T-helper 1 cell treated with Interleukin-12 subunit alpha and Interleukin-12 subunit beta and Interleukin-4 antibody, amounts not matched to agents 30 ng/mL and 1 ng/mL, for 36 hours (primary cell): ENCODE results near the gene TADA2B. TPM values are rescaled to one million over a fixed set of nuclear protein-coding genes. Genes with fewer than 3 reads are reported as not detected.

Experiments
- intact Hi-C: fragments of 100-400 bp; cut with micrococcal nuclease; formaldehyde crosslinking; loops from one replicate; pipeline ENCODE4 v1.15.1; 2024
- total RNA-seq: library from RNA; stranded (reverse); gene quantifications from 2 replicates; pipeline ENCODE4 v1.2.3, GENCODE V29; 2022

TADA2B gene
- 29.7 and 34.2 TPM in 2 replicates for total RNA-seq

- intact Hi-C loops = loop anchor here (1.0 to 5.0 kb wide), 10 partner anchors 9 to 716 kb away; partner anchors contain the start of genes GRPEL1, KIAA0232, MRFAP1 and TBC1D14
Measured at GRCh38 chr4:7043284-7044136, at the start of gene TADA2B. Gene TADA2B, plus strand, starts transcription at chr4:7043372. Its CDS starts 208 bp downstream, at chr4:7043580.

- intact Hi-C loops = no loop called here
Measured at GRCh38 chr4:6996481-6996880, 46.7 kb upstream of the TADA2B start.

GRCh38 chr4:6999172-7000086, 43.7 kb upstream of the TADA2B start:
- intact Hi-C loops = loop anchor here (1.0 kb wide), 4 partner anchors 12 to 69 kb away; partner anchors contain the start of genes GRPEL1 and TADA2B

- intact Hi-C loops = no loop called here
Measured at GRCh38 chr4:7000421-7001176, 42.6 kb upstream of the TADA2B start.

GRCh38 chr4:7001271-7001670, 41.9 kb upstream of the TADA2B start:
- intact Hi-C loops = no loop called here

- intact Hi-C loops = no loop called here
Measured at GRCh38 chr4:7002336-7002735, 40.8 kb upstream of the TADA2B start.

DNA sequence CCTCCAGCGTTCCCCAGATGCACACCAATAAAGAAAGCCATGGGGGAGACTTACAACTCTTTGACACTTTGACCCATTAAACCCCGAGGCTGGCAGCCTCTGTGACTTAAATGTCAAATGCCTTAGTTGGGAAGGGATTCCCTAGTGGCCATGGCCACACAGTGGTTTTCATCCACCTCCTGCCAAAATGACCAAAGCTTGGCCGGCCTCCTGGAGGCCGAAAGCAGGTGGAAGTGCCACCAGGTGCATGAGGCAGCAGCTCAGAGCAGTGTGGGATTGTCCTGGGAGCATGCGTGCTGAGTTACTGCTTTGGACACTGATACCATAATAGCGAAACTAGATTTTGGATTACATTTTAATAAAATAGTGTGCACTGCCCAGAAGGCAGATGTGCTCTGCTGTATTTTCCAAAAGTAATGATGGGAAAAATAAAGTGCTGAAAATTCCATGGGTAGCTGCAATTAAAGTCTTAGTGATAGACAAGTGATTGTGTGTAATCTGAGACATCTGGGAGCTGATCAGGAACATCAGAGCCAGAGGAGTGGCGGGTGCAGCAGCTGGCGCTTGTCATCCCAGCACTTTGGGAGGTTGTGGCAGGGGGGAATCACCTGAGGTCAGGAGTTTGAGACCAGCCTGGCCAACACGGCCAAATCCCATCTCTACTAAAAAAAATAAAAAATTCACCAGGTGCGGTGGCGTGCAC, 39.8 kb upstream of the TADA2B start:
- intact Hi-C loops = no loop called here

GRCh38 chr4:7003879-7004240, 39.3 kb upstream of the TADA2B start:
- intact Hi-C loops = no loop called here

- intact Hi-C loops = no loop called here
Measured at GRCh38 chr4:7004331-7004730, 38.8 kb upstream of the TADA2B start.

DNA sequence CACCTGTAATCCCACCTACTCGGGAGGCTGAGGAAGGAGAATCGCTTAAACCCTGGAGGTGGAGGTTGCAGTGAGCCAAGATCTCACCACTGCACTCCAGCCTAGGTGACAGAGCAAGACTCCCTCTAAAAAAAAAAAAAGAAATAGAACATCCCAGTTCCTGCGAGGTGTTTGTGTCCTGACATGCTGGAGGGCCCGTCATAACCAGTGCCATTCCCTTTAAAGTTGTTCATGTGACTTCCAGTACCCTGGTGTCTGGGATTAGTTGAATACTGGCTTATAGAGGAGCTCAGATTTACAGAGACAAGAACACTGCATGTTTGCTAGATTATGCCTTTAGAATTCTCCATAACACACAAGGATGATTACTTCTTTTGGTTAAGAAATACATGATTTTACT, 37.6 kb upstream of the TADA2B start:
- intact Hi-C loops = no loop called here

DNA sequence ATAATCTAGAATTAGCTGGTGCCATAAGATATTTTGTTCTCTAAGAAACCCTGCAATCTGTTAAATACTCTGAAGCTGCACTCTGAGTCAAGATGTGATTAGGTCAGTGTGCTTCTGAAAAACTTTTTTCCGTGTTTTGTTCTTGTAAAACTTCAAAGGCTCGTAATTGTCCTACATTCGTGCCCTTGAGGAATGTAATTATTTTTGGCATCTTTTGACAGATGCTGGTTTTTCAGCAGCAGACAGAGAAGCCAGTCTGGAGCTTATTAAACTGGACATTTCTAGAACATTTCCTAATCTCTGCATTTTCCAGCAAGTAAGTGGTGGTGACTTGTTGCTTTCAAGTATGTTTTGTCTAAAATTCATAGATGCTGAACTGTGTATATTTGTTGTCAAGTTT, 36.8 kb upstream of the TADA2B start:
- intact Hi-C loops = no loop called here

DNA sequence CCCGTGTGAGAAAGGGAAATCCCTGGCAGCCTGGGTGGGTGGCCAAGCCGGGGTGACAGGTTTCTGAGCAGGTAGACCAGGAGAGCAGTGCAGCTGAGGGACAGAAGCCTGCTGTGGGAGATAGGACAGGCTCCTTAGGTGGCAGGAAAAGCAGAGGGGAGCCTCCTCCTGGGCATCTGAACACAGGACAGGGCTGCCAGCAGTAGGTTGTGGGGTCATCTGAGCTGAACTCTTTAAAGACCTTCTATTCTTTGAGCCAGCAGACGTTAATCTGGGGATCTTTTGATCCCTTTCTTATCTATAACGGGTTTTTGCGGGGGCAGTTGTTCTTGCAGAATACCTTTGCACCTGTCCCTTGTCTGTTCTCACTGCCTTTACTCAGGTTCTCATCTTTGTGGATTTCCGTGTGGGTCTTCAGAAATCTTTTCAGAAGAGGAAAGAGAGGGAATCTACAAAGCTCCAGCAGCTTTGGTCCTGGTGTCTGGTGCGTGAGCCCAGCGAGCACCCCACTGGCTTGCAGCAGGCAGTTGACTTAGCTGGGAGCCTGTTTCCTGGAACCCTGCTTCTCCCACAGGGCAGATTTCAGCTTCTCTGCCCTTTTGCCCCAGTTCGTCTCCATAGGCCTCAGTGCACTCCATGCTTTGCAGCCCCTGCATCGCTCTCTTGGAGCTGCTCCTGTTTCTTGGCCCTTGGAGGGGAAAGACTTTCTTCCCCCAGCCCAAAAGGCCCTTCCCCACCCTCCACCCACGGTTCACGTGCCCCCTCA, 35.8 kb upstream of the TADA2B start:
- intact Hi-C loops = no loop called here

- intact Hi-C loops = no loop called here
Measured at GRCh38 chr4:7007944-7008343, 35.2 kb upstream of the TADA2B start.

GRCh38 chr4:7009564-7009963, 33.6 kb upstream of the TADA2B start:
- intact Hi-C loops = no loop called here

GRCh38 chr4:7013175-7013574, 30.0 kb upstream of the TADA2B start:
- intact Hi-C loops = no loop called here

DNA sequence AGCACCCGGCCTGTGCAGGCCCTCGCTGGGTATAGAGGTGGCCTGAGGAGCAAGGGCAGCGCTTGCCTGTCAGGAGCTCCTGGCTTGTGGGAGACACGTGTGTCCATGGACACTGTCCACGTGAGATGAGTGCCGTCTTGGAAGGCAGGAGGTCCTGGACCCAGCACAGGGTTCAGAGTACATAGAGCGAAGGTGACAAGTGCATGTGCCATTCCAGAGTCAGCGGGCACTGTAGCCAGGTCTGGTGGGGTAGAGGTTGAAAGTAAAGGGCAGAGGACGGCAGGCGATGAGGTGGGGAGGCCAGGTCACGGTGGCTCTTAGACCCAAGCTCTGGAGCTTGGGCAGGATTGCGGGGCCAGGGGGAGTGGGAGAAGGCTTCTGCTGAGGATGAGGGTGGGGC, 28.4 kb upstream of the TADA2B start:
- intact Hi-C loops = no loop called here

GRCh38 chr4:7015383-7016035, 27.7 kb upstream of the TADA2B start:
- intact Hi-C loops = no loop called here

DNA sequence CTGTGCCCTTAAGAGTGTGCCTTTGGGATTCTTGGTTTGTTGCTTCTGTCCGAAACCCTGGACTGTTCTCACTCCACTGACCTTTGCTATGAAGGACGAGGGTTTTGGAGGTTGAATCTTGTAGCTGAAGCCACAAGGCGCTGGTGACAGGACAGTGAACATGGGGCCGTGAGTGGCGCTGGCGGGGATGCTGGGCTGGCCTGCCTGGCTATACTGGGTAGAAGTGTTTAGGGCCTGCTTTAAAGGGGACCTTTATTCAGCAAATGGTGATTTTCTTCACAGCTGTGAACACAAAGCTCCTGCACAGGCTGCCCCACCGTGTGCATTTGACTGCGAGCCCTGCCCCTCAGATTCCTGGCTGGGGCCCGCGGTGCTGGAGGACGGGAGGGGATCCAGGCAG, 27.1 kb upstream of the TADA2B start:
- intact Hi-C loops = no loop called here

GRCh38 chr4:7016512-7016911, 26.7 kb upstream of the TADA2B start:
- intact Hi-C loops = no loop called here
